Anterior cingulate cortex (tissue), 58 donors: ENCODE data around the gene ARMC12.
A peak's percentile ranks its signal among the peaks of the same experiment; 100 is the strongest.
"Not testable (repeated sequence)": the region's sequence is repeated elsewhere in the genome, so short reads cannot be mapped to it uniquely, and the experiment has no call there.

Source experiments
- DNase-seq, 58 donors: peaks; one replicate each; lab custom pipeline; 2025; lab: John Stamatoyannopoulos, UW

The ARMC12 gene, protein sequence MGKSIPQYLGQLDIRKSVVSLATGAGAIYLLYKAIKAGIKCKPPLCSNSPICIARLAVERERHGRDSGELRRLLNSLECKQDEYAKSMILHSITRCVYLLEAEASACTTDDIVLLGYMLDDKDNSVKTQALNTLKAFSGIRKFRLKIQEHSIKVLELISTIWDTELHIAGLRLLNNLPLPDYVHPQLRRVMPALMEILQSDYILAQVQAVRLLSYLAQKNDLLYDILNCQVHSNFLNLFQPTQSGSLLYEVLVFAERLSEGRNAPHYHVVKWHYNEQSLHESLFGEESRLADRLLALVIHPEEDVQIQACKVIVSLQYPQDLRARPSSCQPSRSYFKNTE

GRCh38 chr6:35736982-35737412 is at the start of gene ARMC12:
TSS of gene ARMC12 (plus strand) at chr6:35737032. CDS start at chr6:35737109, 77 bp downstream.
- no peak for DNase-seq

DNA sequence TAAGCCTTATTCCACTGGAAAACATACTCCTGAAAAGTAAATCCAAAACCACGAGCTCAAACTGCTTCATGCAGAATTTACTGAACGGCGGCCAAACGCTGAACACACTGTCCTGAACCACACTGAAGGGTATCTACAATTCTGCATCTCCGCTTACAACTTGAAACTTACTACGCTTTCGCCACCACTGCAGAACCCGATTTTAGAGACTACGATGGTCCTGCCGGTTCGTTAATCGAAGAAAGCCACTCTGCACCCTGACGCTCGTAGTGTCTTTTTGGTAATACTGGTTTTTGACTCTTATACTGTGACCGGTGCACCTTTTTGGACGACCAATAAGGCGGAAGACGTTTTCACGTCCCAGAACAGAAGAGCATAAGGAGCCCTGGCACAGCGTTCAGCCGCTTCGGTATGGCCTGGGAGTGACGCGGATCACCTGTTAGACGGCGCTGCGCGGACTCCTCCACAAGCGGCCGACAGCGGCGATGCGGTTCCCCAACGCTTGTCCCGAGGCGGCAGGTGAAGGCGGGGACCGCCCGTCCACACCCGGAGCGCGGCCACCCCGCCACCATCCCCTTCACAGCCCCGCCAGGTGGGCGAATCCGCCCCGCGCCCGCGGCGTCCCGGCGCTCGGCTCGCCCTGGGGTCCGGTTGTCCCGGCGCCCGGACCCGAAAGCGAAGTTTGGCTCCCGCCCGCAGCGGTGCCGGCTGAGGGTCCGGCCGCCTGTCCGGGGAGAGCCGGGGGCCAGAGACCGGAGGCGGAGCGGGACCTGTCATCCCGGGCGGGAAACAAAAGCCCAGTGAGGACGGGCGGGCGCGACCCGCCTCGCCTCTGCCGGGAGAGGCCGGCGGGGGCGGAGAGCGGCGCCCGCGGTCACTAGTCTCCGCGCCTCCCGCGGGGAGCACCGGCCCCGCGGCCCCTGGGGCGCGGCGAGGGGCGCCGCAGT is 48.9 kb upstream of the ARMC12 start:
- DNase-seq, result peak in 29 of 58 donors; percentile 3 to 46 (median 17)

DNA sequence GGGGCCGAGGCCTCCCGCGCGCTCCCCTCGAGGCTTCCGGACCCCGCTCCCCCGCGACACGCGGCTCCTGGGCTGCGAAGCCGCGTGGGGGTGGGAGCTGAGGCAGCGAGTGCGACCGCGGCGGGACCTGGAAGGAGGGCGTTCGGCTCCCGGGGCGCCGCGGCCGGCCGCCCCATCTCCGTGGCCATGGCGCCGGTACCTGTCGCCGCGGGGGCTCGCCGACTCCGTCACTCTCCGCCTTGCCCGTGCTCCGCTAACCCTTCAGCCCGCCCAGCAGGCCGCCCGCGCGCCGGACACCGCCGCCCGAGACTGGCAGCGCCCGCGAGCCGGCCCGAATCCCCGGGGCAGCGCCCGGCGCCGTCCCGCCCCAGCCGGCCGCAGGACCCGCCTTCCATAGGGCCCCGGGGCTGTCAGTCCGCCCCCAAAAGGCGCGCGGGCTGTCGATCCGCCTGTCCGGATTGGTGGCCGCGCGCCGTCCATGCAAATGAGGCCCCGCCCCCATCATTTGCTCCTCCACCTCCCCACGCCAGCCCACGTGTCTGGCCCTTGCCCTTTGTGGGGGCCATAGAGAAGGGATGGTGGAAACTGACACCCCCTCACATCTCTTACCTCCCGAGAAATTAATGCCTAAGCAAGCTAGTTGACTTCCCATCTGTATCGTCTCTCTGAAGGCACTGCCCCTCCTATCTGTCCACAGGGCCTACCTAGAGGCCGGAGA is 48.1 kb upstream of the ARMC12 start, which contains the start of gene FKBP5:
TSS of gene FKBP5 (minus strand) at position 311 of the 718 bp plus-strand sequence. CDS start 46,091 bp downstream, outside the sequence.
- peak in 57 of 58 donors; percentile 21 to 95 (median 85) for DNase-seq

DNA sequence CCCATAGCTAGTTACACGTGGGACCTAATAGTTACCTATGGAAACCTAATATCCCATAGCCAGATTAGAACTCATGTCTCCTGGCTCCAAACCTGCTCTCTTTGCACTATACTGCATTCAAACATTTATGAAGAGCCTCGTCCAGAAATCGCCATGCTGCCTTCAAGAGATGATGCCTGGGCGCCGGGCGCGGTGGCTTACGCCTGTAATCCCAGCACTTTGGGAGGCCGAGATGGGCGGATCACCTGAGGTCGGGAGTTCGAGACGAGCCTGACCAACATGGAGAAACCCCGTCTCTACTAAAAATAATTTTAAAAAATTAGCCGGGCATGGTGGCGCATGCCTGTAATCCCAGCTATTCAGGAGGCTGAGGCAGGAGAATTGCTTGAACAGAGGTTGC is 46.8 kb upstream of the ARMC12 start:
- not testable (repeated sequence) for DNase-seq

GRCh38 chr6:35690484-35690883 is 46.3 kb upstream of the ARMC12 start:
- DNase-seq, result no peak

GRCh38 chr6:35691027-35691824 is 45.6 kb upstream of the ARMC12 start:
- DNase-seq, result peak in 43 of 58 donors; percentile 6 to 84 (median 35)

DNA sequence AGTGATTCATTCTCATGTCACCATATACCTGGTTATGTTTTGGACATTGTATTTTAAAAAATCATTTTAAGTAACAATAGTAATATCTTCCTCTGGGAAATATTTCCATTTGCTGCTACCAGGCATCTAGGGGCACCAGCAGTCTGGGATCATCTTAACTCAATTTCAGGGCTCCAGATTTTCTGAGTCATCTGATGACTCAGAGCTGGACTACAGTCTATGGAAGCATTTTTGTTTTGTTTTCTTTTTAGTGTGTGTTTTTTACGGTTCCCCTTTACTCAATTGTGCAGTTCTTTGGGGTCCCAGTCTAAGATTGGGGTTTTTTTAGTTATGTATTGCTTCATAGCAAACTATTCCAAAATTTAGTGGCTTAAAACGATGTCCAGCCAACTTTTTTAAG is 42.4 kb upstream of the ARMC12 start:
- no peak for DNase-seq

GRCh38 chr6:35698430-35698829 is 38.4 kb upstream of the ARMC12 start:
- not testable (repeated sequence) for DNase-seq

- DNase-seq, result no peak
Measured at GRCh38 chr6:35698858-35699257, 38.0 kb upstream of the ARMC12 start.

DNA sequence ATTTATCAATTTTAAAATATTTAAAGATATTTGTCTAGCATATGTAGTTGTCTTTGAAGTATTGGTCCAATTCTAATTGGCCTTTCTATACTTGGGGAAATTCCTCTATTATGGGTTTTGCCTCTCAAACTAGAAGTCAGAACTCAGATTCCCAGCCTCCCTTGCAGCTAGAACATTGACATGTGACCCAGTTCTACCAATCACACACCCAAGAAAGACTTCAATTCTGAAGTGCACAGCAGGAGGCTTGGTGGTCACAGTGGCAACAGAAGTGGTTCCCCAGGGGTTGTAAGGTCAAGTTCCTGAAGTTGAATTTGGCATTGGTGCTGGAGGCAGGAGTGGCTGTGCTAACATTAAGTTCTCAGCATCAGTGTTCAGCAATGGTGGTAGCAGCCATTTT is 33.3 kb upstream of the ARMC12 start:
- DNase-seq, result no peak

GRCh38 chr6:35706468-35706867 is 30.4 kb upstream of the ARMC12 start:
- DNase-seq, result no peak

DNA sequence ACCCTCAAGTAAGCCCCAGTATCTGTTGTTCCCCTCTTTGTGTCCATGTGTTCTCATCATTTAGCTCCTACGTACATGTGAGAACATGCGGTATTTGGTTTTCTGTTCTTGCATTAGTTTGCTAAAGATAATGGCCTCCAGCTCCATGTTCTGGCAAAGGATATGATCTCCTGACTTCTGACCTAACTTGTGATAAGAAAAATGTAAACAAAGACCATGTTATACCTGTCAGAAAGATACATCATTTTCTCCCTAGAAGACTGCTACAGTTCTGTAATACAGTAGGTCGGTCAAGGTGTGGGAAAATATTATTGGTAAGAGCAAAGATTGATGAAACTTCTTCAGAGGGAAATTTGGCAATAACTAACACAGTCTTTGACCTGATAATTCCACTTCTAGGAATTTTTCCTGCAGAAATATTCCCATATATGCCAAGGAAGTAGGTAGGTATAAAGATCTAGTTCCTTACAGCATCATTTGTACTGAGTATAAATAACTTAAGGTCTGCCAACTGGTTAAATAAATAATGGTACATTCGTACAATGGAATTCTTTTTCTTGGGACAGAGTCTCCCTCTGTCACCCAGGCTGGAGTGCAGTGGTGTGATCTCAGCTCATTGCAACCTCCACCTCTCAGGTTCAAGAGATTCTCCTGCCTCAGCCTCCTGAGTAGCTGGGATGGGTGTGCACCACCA is 29.0 kb upstream of the ARMC12 start:
- DNase-seq, result no peak

GRCh38 chr6:35708585-35708984 is 28.2 kb upstream of the ARMC12 start:
- no peak for DNase-seq

GRCh38 chr6:35710241-35710847 is 26.5 kb upstream of the ARMC12 start:
- DNase-seq, result no peak

DNA sequence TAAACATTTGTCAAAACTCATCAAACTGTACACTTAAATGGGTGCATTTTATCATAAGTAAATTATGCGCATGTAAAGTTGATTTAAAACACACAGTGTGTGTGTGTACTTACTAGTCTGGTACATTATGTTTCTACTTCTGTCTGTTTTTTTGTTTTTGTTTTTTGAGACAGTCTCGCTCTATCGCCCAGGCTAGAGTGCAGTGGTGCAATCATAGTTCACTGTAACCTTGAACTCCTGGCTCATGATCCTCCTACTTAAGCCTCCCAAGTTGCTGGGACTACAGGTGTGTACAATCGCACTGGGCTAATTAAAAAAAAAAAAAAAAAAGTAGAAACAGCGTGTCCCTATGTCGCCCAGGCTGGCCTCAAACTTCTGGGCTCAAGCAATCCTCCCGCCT is 25.1 kb upstream of the ARMC12 start:
- no peak for DNase-seq

GRCh38 chr6:35713006-35713767 is 23.6 kb upstream of the ARMC12 start:
- peak in 1 of 58 donors; percentile 23 for DNase-seq

DNA sequence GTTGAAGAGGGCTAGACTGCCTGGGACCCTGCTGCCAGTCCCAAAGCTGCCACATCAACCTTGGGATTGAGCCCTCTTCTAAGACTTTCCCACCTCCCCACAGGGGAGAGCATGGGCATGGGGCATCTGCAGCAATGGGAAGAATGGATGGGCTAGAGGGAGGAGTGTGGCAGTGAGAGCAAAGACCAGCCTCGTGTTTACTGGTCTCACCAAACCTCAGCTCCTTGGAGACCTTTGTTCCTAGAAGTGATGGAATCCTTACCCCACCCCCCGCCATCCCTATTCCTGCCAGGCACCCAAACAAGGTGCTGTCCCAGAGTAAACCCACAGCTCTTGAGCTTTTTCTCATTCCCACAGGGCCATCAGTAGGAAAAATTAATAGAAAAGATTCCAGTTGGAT is 20.0 kb upstream of the ARMC12 start:
- no peak for DNase-seq
